WI38 (cell line): ENCODE data around the gene PSME4.

Source experiments
- H3K4me3 ChIP-seq: 2 replicates; pipeline ENCODE4 v1.5.1; 2011; ENCODE audit warnings: low read depth, mild to moderate bottlenecking, control low read depth, low read length
- TF ChIP-seq, protein P1 (sequence below): IDR thresholded peaks from 2 replicates; pipeline ENCODE4 v1.5.1; 2012; ENCODE audit warnings: low read depth, mild to moderate bottlenecking, control low read depth, low read length

The PSME4 gene, protein sequence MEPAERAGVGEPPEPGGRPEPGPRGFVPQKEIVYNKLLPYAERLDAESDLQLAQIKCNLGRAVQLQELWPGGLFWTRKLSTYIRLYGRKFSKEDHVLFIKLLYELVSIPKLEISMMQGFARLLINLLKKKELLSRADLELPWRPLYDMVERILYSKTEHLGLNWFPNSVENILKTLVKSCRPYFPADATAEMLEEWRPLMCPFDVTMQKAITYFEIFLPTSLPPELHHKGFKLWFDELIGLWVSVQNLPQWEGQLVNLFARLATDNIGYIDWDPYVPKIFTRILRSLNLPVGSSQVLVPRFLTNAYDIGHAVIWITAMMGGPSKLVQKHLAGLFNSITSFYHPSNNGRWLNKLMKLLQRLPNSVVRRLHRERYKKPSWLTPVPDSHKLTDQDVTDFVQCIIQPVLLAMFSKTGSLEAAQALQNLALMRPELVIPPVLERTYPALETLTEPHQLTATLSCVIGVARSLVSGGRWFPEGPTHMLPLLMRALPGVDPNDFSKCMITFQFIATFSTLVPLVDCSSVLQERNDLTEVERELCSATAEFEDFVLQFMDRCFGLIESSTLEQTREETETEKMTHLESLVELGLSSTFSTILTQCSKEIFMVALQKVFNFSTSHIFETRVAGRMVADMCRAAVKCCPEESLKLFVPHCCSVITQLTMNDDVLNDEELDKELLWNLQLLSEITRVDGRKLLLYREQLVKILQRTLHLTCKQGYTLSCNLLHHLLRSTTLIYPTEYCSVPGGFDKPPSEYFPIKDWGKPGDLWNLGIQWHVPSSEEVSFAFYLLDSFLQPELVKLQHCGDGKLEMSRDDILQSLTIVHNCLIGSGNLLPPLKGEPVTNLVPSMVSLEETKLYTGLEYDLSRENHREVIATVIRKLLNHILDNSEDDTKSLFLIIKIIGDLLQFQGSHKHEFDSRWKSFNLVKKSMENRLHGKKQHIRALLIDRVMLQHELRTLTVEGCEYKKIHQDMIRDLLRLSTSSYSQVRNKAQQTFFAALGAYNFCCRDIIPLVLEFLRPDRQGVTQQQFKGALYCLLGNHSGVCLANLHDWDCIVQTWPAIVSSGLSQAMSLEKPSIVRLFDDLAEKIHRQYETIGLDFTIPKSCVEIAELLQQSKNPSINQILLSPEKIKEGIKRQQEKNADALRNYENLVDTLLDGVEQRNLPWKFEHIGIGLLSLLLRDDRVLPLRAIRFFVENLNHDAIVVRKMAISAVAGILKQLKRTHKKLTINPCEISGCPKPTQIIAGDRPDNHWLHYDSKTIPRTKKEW (N-terminal part only)

DNA sequence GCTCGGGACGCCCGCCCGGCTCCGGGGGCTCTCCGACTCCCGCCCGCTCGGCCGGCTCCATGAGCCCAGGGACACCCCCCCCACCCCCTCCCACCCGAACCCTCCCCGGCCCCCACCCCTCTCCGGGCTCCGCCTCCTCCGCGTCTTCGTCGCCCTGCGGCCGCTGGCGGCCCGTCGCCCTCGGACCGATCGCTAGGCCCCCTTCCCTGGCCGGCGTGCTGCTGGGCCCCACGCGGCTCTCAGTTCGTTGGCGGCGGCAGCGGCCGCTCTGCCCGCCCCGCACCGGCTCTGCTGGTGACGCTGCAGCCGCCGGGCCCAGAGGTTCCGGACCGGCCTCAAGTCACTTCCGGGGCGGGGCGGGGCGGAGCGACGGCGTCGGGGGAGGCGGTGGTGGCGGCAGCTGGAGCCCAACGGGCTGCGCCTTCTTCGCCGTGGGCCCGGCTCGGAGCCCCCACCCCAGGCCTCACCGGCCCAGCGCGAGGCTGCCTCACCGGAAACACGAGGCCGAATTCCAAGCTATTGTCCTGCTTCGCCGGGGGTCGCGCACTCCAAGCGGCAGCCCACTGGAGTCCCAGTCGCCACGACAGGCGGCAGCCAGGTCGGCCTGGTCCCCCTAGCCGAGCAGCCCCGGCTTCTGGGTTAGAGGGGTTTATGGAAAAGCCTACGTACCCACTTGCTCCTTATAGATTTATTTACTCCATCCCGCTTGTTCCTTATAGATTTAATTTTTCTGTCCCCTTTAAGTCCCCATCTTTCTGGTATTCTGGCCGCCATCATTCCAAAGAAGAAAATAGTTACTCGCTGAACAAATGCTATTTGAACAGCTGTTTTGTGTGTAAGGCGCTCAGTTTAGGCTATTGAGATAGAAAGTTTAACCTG lies at the start of gene PSME4:
Gene PSME4 (minus strand): TSS at position 270 of the 879 bp plus-strand sequence. CDS start 209 bp downstream, at position 61.
- TF ChIP-seq, protein P1, sequence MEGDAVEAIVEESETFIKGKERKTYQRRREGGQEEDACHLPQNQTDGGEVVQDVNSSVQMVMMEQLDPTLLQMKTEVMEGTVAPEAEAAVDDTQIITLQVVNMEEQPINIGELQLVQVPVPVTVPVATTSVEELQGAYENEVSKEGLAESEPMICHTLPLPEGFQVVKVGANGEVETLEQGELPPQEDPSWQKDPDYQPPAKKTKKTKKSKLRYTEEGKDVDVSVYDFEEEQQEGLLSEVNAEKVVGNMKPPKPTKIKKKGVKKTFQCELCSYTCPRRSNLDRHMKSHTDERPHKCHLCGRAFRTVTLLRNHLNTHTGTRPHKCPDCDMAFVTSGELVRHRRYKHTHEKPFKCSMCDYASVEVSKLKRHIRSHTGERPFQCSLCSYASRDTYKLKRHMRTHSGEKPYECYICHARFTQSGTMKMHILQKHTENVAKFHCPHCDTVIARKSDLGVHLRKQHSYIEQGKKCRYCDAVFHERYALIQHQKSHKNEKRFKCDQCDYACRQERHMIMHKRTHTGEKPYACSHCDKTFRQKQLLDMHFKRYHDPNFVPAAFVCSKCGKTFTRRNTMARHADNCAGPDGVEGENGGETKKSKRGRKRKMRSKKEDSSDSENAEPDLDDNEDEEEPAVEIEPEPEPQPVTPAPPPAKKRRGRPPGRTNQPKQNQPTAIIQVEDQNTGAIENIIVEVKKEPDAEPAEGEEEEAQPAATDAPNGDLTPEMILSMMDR: no peak
- H3K4me3 ChIP-seq: peak within 1 kb of the TSS; percentile 99

DNA sequence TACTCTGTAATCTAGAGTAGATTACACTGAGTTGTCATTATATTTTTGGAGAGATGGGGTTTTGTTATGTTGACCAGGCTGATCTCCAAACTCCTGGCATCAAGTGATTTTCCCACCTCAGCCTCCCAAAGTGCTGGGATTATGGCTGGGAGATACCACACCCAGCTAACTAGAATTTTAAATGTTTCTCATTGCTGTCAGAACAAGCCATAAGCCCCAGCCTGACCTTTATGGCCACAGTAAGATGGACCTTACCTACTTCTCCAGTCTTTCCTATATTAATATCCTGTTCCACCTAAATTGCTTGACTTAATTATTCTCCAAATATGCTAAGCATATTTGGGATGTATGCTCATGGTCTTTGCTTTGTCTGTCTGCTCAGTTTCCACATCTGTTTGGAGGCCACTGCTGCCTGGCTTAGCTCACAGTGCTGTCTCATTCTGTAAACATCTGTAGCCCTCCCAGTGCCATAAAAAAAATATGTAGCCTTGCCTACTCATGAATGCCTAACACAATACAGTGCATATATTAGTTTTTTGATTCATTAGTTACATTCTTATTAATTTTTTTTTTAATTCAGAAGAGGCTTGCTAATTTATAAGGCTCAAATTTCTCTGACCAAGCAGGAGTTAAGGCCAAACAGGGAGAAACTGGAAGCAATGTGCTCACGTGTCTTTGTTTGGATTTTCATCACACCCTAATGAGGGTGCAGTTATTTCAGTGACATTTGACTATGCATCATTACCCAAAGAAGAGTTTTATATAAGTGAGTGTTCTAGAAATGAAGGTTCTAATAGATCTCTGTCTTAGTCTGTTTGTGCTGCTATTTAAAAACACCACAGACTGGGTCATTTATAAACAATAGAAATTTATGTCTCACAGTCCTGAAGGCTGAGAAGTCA lies 45.3 kb upstream of the PSME4 start:
- H3K4me3 ChIP-seq: no peak overlapping the region
- TF ChIP-seq, protein P1: no peak

DNA sequence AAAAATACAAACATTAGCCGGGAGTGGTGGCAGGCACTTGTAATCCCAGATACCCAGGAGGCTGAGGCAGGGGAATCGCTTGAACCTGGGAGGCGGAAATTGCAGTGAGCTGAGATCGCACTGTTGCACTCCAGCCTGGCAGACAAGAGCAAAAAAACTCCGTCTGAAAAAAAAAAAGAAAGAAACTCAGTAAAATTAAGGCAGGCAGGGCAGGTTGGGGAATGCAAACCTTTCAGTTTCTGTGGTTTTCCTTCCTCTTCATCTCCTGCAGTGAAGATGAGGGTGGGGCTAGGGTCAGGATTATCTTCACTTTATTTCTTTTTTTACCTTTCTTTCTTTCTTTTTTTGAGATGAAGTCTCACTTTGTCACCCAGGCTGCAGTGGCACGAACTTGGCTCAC lies 43.2 kb upstream of the PSME4 start:
- no peak overlapping the region for H3K4me3 ChIP-seq
- TF ChIP-seq, protein P1: no peak

DNA sequence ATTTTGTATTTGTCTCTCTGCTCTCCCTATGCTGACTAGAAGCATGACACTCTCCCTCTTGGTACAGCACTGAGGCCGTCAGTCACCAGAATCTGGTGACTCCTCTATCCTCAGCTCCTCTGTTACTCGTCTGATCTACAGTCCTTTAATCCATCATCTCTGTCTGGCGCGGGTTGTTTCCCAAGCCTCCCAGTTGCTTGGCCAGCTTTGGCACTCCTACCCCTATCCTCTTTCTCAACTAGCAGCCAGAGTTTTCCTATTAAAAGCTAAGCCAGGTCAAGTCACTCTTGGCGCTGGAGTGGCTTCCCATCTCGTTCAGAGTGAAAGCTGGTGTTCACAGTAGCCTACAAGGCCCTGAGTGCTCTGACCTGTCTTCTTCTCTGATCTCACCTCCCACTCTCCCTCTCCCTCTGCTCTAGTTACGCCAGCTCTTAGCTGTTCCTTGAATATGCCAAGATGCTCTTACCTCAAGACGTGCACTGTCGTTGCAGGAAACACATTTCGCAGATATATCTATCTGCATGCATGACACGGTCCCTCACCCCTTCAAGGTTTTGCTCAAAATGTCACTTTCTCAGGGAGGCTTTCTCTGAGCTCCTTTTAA lies 41.8 kb upstream of the PSME4 start:
- no peak overlapping the region for H3K4me3 ChIP-seq
- TF ChIP-seq, protein P1: no peak

DNA sequence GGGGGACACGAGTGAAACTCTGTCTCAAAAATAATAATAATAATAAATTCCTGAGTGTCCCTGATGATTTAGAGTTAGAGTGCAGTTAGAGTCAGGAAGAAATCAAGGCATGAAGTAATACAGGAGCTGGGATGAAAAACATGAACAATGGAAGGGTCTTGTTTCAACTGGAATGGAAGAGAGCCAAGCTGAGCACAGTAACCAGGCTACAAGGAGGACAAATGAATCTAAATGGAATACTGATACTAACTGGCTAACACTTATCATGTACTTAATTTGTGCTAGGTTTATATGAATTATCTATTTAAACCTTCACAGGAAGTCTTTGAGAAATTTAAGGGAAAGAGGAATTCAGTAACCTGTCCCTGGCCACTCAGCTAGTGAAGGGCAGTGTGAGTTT lies 38.8 kb upstream of the PSME4 start:
- H3K4me3 ChIP-seq: no peak overlapping the region
- TF ChIP-seq, protein P1: no peak
